MM.1S (cell line): Measurements from ENCODE around the gene OPALIN.

Experiments
- DNase-seq: peaks from one replicate; pipeline ENCODE4 v3.0.0-alpha.2; 2015
- H2AFZ ChIP-seq: fragments of 300-600 bp; sonication (generic); 2 replicates; pipeline ENCODE4 v1.6.0; 2016; ENCODE audit warnings: antibody characterized with exemption, low read length
- H3F3A ChIP-seq: fragments of 300-600 bp; sonication (generic); 2 replicates; pipeline ENCODE4 v1.6.1; 2016; ENCODE audit warnings: mild to moderate bottlenecking, antibody characterized with exemption, low read length, moderate library complexity, mixed read lengths; ENCODE audit not compliant: insufficient read depth
- H3K27ac ChIP-seq: fragments of 300-600 bp; sonication (generic); 2 replicates; pipeline ENCODE4 v1.5.1; 2016; ENCODE audit warnings: mild to moderate bottlenecking, low read length
- H3K27me3 ChIP-seq: fragments of 300-600 bp; sonication (generic); replicated peaks from 2 replicates; pipeline ENCODE4 v1.6.0; 2016; ENCODE audit warnings: low read length; ENCODE audit not compliant: insufficient read depth
- H3K36me3 ChIP-seq: fragments of 300-600 bp; sonication (generic); replicated peaks from 2 replicates; pipeline ENCODE4 v1.6.1; 2016; ENCODE audit warnings: mild to moderate bottlenecking, low read length, mixed read lengths; ENCODE audit not compliant: insufficient read depth
- H3K4me1 ChIP-seq: fragments of 300-600 bp; sonication (generic); 2 replicates; pipeline ENCODE4 v1.6.1; 2016; ENCODE audit warnings: low read length, mixed read lengths
- H3K4me2 ChIP-seq: fragments of 300-600 bp; sonication (generic); 2 replicates; pipeline ENCODE4 v1.6.0; 2016; ENCODE audit warnings: low read depth, low read length
- H3K4me3 ChIP-seq: fragments of 300-600 bp; sonication (generic); 2 replicates; pipeline ENCODE4 v1.5.1; 2016; ENCODE audit warnings: low read length, mixed read lengths
- H3K79me2 ChIP-seq: fragments of 300-600 bp; sonication (generic); 2 replicates; pipeline ENCODE4 v1.6.1; 2016; ENCODE audit warnings: mixed run types, low read length, mixed read lengths
- H3K9ac ChIP-seq: fragments of 300-600 bp; sonication (generic); 2 replicates; pipeline ENCODE4 v1.6.1; 2016; ENCODE audit warnings: low read length, mixed read lengths
- H3K9me2 ChIP-seq: fragments of 300-600 bp; sonication (generic); replicated peaks from 2 replicates; pipeline ENCODE4 v1.6.1; 2016; ENCODE audit warnings: mild to moderate bottlenecking, low read length, mixed read lengths; ENCODE audit not compliant: insufficient read depth
- H3K9me3 ChIP-seq: fragments of 300-600 bp; sonication (generic); replicated peaks from 2 replicates; pipeline ENCODE4 v1.6.1; 2016; ENCODE audit warnings: mild to moderate bottlenecking, low read length, mixed read lengths; ENCODE audit not compliant: insufficient read depth
- H4K20me1 ChIP-seq: fragments of 300-600 bp; sonication (generic); 2 replicates; pipeline ENCODE4 v1.6.1; 2016; ENCODE audit warnings: mild to moderate bottlenecking, low read length, moderate library complexity, mixed read lengths; ENCODE audit not compliant: insufficient read depth
- EZH2 ChIP-seq: fragments of 300-600 bp; sonication (generic); optimal IDR thresholded peaks from 2 replicates; pipeline ENCODE3; 2017; ENCODE audit warnings: low read depth, mild to moderate bottlenecking, antibody characterized with exemption, low read length, mixed read lengths
- EZH2phosphoT487 ChIP-seq: fragments of 300-600 bp; sonication (generic); IDR thresholded peaks from 2 replicates; pipeline ENCODE4 v1.6.1; 2018; ENCODE audit warnings: antibody characterized with exemption, low read length
- TF ChIP-seq, protein P1 (sequence below): fragments of 300-600 bp; sonication (generic); IDR thresholded peaks from 2 replicates; pipeline ENCODE4 v1.5.1; 2016; ENCODE audit warnings: antibody characterized with exemption, low read length, mixed read lengths

The OPALIN gene

DNA sequence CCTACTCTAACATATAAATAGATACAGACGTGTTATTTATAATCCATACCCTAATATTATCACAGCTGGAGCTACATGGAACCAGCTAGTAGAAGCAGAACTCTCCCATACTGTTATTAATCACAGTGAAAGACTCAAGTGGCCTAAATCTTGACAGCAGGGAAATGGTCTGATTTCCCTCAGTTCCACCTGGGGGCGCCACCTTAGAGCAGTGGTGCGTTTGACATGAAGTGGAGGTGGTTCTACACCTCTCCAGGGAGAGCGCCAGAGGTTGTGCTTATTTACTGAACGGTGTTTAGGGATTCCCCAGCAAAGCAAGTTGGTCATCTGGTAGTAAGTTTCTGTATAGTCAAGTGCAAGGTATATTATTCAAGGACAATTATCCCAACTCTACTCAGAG lies 37.0 kb downstream of the OPALIN start:
- H3K4me2 ChIP-seq, result no peak overlapping the region
- no peak for DNase-seq
- TF ChIP-seq EZH2 (no peak), EZH2phosphoT487 (no peak)
- TF ChIP-seq, protein P1, sequence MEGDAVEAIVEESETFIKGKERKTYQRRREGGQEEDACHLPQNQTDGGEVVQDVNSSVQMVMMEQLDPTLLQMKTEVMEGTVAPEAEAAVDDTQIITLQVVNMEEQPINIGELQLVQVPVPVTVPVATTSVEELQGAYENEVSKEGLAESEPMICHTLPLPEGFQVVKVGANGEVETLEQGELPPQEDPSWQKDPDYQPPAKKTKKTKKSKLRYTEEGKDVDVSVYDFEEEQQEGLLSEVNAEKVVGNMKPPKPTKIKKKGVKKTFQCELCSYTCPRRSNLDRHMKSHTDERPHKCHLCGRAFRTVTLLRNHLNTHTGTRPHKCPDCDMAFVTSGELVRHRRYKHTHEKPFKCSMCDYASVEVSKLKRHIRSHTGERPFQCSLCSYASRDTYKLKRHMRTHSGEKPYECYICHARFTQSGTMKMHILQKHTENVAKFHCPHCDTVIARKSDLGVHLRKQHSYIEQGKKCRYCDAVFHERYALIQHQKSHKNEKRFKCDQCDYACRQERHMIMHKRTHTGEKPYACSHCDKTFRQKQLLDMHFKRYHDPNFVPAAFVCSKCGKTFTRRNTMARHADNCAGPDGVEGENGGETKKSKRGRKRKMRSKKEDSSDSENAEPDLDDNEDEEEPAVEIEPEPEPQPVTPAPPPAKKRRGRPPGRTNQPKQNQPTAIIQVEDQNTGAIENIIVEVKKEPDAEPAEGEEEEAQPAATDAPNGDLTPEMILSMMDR, result no peak
- no peak overlapping the region for H3K27ac ChIP-seq
- no peaks in the 10 kb centered on the region for H3K9me3 ChIP-seq
- no peaks in the 10 kb centered on the region for H3K36me3 ChIP-seq
- H3K27me3 ChIP-seq, result no peaks in the 10 kb centered on the region
- H3F3A ChIP-seq, result no peaks in the 10 kb centered on the region
- H2AFZ ChIP-seq, result no peak overlapping the region
- no peaks in the 10 kb centered on the region for H3K9me2 ChIP-seq
- no peak overlapping the region for H3K9ac ChIP-seq
- no peaks in the 10 kb centered on the region for H4K20me1 ChIP-seq
- no peaks in the 10 kb centered on the region for H3K79me2 ChIP-seq
- no peaks in the 10 kb centered on the region for H3K4me1 ChIP-seq
- no peak overlapping the region for H3K4me3 ChIP-seq

- H3K79me2 ChIP-seq, result no peaks in the 10 kb centered on the region
- no peak for TF ChIP-seq EZH2
- H3K9me2 ChIP-seq, result no peaks in the 10 kb centered on the region
- no peak overlapping the region for H3K4me3 ChIP-seq
- H3K9me3 ChIP-seq, result no peaks in the 10 kb centered on the region
- no peak for DNase-seq
- no peak overlapping the region for H3K27ac ChIP-seq
- no peaks in the 10 kb centered on the region for H4K20me1 ChIP-seq
- no peak overlapping the region for H3K9ac ChIP-seq
- no peaks in the 10 kb centered on the region for H3F3A ChIP-seq
- no peaks in the 10 kb centered on the region for H3K4me1 ChIP-seq
- H3K4me2 ChIP-seq, result no peak overlapping the region
- H3K36me3 ChIP-seq, result no peaks in the 10 kb centered on the region
- no peaks in the 10 kb centered on the region for H3K27me3 ChIP-seq
- H2AFZ ChIP-seq, result no peak overlapping the region
Observed at GRCh38 chr10:96319754-96320474, 38.9 kb downstream of the OPALIN start.

DNA sequence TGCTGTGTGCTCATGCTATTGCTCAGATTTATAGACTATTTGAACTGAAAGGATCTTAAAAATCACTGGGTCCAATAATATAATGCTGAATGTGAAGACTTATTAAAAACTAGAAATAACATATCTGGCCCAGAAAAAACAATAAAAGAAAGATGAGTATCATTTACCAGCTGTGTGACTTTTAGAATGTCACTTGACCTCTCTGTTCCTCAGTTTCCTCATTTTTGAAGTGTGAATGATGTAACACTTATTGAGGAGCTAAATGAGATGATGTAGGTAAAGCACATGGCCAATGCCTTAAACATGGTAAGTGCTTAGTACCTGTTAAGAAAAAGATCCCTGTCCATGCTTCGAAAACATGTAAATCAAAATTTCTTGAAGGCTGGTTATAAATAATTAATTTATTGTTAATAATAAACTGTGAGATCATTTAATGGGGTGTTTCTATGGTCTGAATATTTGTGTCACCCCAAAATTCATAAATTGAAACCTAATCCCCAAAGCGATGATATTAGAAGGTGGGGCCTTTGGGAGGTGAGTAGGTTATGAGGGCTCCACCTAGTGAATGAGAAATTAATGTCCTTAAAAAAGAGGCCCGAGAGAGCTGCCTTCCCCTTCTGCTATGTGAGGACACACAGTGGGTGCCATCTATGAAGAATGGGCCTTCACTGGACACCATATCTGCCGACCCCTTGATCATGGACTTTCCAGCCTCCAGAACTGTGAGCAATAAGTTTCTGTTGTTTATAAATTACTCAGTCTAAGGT lies 41.6 kb downstream of the OPALIN start:
- H3K9me2 ChIP-seq, result no peaks in the 10 kb centered on the region
- no peaks in the 10 kb centered on the region for H3K79me2 ChIP-seq
- H3F3A ChIP-seq, result no peaks in the 10 kb centered on the region
- no peak overlapping the region for H3K4me3 ChIP-seq
- no peaks in the 10 kb centered on the region for H3K4me1 ChIP-seq
- no peak overlapping the region for H3K9ac ChIP-seq
- no peaks in the 10 kb centered on the region for H3K36me3 ChIP-seq
- no peaks in the 10 kb centered on the region for H3K27me3 ChIP-seq
- no peak overlapping the region for H2AFZ ChIP-seq
- no peaks in the 10 kb centered on the region for H4K20me1 ChIP-seq
- TF ChIP-seq EZH2phosphoT487, result no peak
- TF ChIP-seq EZH2, result no peak
- TF ChIP-seq, protein P1, result no peak
- H3K9me3 ChIP-seq, result no peaks in the 10 kb centered on the region
- no peak overlapping the region for H3K4me2 ChIP-seq
- no peak overlapping the region for H3K27ac ChIP-seq
- DNase-seq, result no peak

DNA sequence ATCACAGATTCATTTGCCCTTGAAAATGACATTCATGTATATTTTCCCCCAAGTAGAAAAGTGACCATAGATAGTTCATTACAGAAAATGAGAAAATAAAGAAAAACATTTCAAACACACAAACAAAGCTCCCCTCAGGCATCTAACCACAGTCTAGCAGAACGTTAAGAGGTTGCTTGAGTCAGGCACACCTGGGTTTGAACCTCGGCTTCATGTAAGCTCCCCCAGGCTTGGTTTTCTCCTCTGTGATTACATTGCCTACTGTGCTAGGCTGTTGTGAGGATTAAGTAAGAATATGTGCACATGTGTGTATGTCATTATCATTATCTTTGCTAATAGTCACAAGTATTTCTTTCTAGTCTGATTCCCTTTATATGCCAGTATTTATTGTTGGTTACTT lies 45.5 kb downstream of the OPALIN start:
- H2AFZ ChIP-seq, result no peak overlapping the region
- no peak for DNase-seq
- no peak overlapping the region for H3K27ac ChIP-seq
- H3K79me2 ChIP-seq, result no peaks in the 10 kb centered on the region
- H3K27me3 ChIP-seq, result no peaks in the 10 kb centered on the region
- H3K36me3 ChIP-seq, result no peaks in the 10 kb centered on the region
- no peaks in the 10 kb centered on the region for H3K4me1 ChIP-seq
- no peaks in the 10 kb centered on the region for H3K9me2 ChIP-seq
- no peak overlapping the region for H3K4me3 ChIP-seq
- H3F3A ChIP-seq, result no peaks in the 10 kb centered on the region
- H3K9me3 ChIP-seq, result no peaks in the 10 kb centered on the region
- TF ChIP-seq, protein P1, result no peak
- TF ChIP-seq EZH2phosphoT487 (no peak), EZH2 (no peak)
- no peak overlapping the region for H3K9ac ChIP-seq
- no peak overlapping the region for H3K4me2 ChIP-seq
- no peaks in the 10 kb centered on the region for H4K20me1 ChIP-seq
